GM21786 (cell line): ENCODE data around the gene CYP26B1.

ENCODE experiments used
- ATAC-seq: cut with Tn5 transposase; IDR thresholded peaks from one replicate; pipeline ENCODE4 v1.9.1; 2021; ENCODE audit not compliant: unreplicated experiment

CYP26B1 gene

DNA sequence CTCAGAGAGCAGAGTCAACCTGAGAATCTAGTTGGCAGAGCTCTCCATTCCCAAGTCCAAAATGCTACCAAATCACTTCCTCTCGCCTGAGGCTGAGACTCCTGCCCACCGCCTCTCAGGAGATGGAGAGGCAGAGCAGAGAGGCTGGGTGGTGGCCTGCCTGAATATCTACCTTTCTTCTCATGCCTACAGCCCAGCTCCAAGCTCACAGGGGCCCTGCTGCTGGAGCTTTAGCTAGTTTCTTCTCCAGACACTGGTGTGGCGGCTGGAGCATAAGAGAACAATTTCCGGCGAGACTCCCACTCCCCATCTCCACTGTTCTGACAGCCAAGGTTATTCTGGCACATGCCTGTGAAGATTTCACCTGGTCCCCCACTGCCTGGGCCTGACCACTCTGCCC is 8.1 kb upstream of the CYP26B1 start:
- ATAC-seq = no peak

DNA sequence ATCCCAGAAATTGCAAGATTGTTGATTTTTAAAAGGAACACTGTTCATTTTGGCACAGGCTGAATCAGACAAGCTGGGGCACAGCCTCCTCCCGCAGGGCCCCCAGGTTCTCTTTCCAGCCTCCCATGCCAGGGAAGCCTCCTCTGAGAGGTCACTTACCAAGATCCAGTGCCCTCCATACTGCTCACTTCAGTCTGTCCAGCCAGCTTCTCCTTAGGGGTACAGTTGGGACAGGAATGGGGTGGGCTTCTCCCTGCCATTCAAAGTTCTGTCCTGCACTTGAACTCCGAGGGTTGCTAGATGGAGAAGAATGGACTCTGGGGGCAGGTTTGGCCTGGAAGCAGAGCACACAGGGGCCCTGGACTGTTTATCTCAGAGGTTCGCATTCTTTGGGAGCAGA is 7.5 kb upstream of the CYP26B1 start:
- no peak for ATAC-seq

DNA sequence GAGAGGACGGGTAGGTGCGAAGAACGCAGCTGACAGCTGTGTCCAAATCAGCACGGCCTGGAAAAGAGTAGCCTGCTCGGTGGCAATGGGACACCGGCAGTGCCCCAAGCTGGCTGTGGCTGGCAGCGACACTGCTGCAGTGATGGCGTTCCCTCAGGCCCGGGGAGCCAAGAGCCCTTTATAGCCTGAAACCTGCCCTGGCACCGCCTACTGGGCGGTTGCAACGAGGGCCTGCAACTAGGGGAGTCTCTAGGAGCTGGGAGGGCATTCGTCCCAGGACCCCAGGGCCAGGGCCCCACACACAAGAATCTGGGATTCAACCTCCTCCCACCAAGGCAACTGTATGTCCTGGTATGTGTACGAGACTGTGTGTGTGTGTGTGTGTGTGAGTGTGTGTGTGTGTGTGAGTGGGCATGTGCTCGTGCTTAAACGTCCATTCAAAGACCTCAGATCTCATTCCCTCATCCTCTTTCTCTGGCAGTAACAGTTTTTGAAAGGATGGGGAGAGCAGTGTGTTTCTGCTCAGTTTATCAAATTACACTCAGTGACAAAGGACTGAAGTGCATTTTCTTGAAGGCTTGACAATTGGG is 6.8 kb upstream of the CYP26B1 start:
- ATAC-seq = no peak

DNA sequence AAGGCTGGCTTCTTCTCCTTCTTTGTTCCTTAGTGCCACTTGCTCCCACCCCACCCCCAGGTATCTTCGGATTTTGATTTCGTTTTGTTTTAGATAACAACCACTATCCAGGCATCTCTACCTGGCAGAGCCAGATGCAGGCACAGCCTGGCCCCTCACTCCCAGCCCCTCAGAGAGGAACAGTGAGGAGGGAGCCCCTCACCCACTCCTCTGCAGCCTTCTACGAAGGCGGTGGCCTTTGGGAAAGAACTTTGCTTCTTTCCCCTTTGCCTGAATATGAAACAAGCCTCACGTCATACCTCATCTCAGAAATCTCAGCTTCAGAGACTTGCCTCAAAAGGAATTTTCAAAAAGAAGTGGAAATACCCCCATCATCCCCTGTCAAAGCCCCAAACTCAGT is 6.3 kb upstream of the CYP26B1 start:
- ATAC-seq = no peak

DNA sequence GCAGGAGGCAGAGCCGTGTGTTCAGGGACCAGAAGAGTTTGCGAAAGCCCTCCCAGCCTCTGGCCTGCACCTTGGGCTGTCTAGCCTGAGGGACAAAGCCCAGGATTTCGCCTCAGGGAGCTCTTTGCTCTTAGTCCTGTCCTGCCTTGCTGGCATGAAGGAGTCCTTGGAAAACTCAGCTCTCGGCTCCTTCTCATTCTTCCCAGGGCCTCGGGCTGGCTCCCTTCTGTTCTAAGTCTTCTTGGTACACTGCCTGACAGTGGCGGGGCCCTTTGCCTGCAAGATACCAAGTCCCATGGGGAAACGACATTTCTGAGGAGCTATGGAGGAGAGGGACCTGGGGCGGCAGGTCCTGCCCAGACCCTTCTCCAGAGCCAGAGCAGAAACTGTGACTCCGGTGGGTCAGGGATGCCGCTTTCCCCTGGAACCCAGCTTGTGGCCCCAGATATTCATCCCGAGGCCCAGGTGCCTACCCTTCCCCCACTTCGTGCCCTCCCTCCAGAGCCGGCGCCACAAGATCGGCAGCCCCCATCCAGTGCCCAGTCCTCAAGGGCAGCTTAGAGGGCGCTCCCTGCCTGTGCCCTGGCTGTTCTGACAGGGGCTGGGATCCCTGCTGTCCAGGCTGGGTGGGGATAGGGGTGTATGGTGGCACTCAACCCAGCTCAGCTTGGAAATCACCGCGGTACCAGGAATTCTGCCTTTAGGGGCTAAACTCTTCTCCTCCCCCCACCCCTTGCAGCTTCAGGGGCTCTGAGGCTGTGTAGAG is 5.5 kb upstream of the CYP26B1 start:
- no peak for ATAC-seq

DNA sequence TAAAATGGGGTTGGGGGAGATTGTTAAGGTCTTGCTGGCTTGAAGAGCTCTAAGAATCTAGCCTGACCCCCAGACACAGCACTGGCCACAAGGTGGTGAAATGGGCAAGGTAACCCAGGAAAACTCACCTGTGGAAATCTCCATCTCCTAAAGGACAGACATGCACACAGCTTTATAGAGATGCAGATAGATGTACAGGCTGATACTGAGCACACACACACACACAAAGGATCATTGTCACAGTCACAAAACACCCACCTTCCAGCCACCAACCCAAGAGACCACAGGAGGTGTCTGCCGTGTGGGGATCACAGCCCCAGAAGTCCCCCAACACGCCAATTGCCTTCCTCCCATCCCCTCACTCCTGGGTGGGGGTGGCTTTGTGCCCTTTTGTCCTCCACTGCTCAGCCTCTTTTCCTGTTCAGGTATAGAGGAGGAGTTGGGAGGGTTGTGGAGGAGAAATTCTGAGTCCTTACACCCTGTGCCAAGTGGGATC is 3.2 kb upstream of the CYP26B1 start:
- ATAC-seq = no peak

DNA sequence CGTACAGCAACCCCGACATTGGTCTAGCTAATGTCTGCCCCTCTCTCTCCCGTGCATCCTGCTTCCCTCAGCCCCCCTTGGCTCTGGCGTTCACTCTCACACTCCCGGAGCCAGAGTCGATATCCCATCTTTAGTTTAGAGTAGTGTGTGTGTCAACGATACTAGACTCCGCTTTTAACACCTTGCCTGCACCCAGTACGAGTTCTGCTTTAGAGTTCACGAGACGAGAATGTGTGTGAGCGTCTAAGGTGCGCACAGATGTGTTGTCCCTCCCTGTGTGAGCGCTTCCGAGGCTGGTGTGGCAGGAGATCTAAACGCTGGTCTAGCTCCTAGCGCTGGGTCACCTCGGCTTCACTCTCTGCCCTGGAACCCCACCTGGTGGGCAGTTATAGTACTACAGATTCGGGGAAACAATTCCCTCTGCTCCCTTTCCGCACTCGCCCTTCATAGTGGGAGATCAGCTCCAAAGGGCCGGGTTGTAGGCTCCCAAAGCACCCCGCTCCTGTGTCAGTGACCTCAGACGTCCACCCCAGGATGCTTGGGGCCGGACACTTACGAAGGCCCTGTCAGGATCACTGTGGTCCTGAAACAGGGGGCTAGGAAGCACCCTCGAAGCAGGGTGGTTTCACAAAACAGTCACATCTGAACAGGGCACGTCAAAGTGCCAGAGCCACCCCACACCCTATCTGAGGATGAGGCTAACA is 2.6 kb upstream of the CYP26B1 start:
- peak; percentile 87 for ATAC-seq

DNA sequence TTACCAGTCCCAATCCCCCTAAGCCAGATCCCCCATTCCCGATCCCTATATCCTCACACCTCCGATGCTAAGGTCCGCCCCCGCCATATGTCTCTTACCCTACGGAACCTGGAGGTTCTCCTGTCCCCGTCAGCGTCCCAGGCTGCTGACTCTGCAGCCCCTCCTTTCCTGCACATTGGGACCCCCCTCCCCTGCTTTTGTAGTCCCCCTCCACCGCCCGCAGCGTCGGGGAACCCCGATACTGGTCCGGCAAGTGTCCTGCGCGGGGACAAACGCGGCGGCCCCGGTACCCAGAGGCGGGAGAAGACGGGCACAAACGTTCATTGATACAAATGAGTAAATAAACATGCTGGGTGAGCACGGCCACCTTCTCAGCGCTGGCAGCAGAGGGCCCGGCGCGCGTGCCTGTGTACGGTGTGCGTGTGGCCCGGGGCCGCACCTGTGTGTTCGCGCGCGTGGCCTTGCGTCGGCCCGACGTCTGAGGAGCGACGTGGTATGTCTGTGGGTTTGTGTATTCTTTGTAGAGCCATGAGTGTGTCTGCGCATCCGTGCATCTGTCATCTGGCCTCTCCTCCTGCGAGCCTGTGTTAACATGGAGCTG is 2.0 kb upstream of the CYP26B1 start:
- ATAC-seq = peak; percentile 12

DNA sequence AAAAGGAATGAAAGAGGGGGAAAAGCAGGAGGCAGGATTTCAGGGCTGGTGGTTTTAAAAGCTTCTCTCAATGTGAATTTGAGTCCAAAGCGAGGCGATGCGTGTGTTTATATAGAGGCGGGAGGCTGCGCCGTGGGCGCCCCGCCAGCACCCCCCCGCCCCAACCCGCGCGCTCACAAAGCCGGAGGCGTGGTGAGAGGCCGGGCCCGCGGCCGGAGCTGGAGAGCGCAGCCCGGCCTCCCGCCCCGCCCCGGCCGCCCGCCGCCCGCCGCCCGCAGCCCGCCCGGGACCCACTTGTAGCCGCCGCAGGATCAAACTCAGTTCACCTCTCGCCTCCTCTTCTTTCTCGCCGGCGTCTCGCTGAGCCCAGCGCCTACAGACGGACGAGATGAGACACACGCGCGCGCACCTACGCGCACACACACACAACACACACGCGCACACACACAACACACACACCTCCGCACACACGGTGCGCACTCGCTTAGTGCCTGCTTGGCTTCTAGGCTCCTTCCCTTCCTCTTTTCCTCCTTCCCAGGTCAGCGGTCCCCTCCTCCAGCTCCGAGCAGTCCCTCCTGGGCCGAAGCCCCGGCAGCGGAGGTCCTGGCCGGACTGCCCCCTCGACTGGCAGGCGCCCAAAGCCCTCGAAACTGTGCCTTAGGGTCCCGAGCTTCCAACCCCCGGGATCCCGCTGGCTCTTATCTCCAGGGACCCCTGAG is 1.3 kb upstream of the CYP26B1 start:
- no peak for ATAC-seq

DNA sequence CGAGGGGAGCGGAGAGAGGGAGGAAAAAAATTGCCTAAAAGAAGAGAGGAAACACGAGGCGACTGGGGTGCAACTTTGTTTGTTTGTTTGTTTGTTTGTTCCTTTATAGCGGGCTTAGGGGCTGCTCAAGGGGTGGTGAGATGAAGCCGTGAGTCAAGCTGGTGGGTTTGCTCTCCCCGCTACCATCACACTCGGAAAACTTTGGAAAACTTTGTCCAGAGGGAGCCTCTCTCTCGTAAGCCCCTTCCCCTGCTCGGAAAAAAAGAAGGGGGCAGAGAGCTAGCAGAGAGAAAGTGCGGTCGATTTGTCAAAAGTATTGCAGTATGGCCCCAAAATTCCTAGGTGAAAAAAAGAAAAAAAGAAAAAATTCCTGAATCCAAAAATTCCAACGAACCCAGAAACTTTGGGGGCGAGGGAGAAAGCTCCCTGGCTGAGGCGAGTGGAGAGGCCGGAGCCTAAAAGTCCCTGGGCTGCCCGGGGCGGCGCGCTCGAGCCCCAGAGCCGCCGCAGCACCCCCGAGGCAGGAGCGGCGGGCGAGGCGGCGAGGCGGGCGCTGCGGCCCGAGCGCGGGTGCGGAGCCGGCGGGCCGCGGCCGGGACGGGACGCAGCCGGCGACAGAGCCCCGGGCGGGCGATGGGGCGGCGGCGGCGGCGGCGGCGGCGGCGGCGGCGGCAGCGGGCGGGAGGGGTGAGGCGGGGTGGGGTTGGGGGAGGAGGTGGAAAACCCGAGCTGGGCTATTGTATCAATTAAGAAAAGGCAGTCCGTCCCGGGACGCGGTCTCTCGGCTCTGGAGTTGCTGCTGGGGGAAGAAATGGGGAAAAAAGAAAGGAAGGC is 558 bp upstream of the CYP26B1 start:
- ATAC-seq = no peak

DNA sequence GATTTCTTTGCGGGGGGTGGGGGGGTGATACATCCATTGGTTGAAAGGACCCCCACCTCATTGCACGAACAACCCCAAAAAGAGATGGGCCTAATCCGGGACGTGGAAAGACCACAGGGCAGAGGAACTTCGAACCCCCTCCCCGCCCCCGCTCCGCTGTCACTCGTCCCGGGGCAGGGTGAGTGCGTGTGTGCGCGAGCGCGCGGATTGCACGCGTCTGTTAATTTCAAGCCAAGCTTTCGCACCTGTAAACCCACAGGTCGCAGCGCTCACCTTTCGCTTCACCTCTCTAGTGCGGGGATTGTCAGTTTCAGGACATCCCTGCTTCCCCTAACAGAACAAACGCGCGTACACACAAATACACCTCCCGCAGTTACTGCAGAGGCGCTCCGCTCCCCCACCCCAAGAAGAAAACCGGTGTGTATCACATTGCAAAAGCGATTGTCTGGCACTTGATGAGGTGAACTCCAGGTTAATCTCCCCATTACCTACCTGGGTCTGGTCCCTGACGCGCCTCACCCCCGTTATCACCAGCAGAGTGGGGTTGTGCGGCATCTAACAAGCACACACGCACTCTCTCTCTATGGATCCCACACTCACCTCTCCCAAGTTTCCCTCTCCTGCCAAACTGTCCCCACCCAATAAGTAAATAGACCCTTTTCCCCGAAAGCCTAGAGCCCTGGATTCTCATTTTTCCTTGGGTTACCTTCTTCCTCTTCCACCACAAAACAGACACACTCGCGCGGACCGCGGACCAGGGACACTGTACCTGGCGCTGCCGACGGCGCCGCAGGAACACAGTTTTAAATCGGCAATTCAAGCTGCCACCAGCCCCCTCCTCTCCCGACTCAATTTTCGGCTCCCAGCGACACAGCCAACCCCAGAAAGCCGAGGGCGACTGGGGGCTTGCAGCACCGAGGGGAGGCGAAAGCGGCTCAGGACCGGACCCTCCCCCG is 1.0 kb downstream of the CYP26B1 start:
- ATAC-seq = no peak

DNA sequence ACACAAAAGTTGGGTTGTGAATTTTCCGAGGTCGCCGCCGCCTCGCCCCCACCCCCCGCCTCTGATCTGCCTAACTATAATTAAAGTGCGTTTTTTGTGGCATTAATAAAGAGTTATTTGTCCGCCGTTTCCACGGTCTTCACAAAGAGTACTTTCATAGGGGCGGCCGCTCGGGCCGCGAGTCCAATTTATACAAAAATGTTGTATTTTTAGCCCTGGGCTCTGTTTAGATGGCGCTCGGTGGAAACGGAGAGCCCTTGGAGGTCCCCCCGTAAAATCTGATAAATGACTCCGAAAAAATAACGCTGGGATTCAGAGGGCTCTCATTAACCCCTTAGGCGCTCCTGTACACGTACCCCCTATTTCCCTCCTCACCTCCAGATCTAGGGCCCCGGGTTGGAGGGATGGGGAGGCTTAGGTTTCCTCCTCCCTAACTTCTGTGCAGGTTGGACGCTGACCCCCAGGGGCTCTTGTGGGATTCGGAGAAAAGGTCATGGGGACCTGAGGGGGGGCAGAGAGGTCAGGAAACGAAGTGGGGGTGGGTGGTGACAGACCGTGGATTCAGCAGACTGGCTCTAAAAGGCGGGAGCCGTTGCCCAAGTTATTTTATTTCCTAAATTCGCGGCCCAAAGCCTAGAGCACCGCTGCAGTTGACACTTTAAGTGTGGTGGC is 1.9 kb downstream of the CYP26B1 start:
- ATAC-seq = no peak

DNA sequence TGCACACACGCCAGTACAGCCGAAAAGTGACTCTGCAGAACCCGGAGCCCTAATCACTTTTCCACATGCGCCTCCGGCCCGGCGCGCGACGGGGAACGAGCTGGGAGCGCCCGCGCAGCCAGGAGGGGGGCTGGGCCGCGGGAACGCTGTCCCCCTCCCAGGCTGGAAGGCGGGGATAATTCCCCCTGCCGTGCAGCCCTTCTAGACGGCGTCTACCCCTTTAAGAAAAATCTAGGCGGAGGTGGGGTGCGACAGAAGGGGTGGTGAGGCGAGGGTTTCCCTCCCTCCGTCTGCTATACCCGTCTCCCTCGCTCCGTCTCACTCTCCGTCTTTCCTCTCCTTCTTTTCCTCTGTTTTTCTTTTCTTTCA is 2.4 kb downstream of the CYP26B1 start:
- no peak for ATAC-seq

DNA sequence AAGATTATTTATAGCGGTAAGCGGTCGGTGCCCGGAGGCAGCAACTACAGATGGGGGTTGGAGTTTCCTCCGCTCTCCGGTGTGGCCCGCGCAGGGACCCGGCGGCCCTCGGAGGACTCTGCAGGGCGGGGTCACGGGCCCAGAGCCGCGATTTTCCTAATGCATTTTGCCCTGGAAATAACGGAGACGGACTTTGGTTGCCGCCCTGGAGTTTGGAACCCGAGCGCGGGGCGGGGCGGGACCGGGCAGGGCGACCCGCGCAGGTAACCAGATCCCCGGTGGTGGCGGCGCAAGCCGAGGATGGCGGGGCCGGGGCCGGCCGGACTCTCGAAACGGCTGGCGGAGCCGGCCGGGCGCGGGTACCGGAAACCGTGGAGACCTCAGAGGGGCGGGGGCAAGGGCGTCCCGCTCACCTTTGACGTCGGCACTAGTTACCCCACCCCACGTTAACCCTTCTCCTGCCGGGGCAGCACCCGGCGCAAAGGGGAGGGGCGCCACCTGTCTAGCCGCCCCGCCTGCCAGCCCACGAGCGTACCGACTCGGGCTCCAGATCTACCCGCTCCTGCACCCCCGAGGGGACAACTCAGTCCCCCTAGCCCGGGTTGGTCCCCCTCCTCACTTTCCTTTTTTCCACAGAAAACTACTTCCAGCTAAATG is 2.9 kb downstream of the CYP26B1 start:
- no peak for ATAC-seq

DNA sequence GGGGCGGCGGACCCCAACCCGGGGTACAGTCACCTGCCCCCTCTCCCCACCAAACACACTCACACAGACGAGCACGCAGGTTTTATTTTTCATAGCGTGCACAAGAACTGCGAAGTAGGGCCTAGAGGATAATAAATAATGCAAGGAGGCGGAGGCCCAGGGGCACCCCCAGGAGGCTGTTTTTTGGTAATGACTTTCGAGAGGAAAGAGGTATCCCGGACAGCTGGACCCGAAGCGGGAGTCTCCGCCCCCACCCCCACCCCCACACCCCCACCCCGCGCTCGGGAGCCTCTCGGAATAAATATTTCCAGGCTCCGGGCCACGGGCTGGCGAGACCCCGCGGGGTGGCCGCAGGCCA is 3.4 kb downstream of the CYP26B1 start:
- no peak for ATAC-seq

DNA sequence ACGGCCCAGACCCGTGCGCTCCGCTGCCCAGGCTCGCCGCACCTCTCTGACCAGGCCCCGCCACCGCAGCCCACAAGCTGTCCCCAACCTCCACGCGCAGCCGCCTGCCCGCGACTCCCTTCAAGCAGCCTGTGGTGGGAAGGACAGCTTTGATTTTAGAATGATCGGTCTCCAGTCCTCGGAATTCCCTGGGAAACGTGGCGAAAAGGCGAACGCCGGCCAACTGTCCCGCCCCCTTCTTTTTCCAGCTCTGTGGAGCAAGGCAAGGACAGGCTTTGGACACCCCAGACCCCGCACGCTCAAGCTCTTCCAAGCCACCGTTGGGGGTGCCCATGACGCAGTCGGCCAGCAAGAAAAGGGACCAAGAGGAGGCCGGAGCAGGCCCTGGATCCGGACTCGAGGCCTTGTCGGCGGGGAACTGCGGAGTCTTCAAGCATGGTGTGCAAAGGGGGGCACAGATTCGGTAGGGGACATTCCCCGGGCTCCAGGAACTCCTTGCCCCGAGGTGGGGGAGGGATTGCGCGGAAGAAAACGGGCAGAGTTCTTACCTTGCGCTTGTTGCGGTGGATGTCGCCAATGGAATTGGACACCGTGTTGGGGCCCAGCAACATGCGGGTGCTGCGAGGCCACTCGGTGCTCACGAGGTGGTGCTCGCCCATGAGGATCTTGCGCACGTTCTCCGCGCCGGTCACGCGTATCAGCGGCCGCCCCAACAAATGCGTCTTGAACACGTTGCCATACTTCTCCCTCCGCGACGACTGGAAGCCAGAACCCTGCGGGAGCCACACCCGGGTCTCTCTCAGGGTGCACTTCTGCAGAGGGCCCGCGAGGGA is 4.0 kb downstream of the CYP26B1 start:
- no peak for ATAC-seq
